H1 (cell line): Measurements from ENCODE around the gene SH3BGRL3. TPM values are rescaled to one million over a fixed set of nuclear protein-coding genes. Genes with fewer than 3 reads are reported as not detected.

Experiments used
- CEBPB ChIP-seq: IDR thresholded peaks from 2 replicates; pipeline ENCODE4 v1.6.1; 2012; ENCODE audit warnings: low read depth, low read length
- FOSL1 ChIP-seq: IDR thresholded peaks from 2 replicates; pipeline ENCODE4 v1.6.1; 2011; ENCODE audit warnings: mild to moderate bottlenecking, low read depth, low read length, moderate library complexity; ENCODE audit not compliant: insufficient read depth
- polyA plus RNA-seq, 7 experiments: library from polyadenylated mRNA; depleted of rRNA in 3 of 7; stranded (reverse) in 5 of 7; unstranded in 2 of 7; fragments of >200 nt in 5 of 7; fragments of 200-250 nt in 2 of 7; gene quantifications; 1 replicate in 5 of 7; 2 replicates in 1 of 7; 4 replicates in 1 of 7; pipeline versions ENCODE4 v1.2.1 to v1.2.3, GENCODE V29; 2011 to 2013; ENCODE audit warnings: missing spikeins in 2 of 7, mixed read lengths in 2 of 7
- total RNA-seq: library from RNA; stranded (reverse); fragmentation: NEBNext Ultra II Directional; extraction: Animal tissue kit (Norgen Biotek cat#: 25700); gene quantifications from 2 replicates; pipeline ENCODE4 v1.2.1, GENCODE V29; 2021
- TF ChIP-seq, protein P1 (sequence below), 3 experiments: IDR thresholded peaks; 1 replicate in 2 of 3; 2 replicates in 1 of 3; pipeline versions ENCODE4 v1.5.1 to v1.6.1; 2011; ENCODE audit warnings: low read length in 3 of 3, mild to moderate bottlenecking in 3 of 3, inconsistent platforms in 2 of 3, low read depth in 1 of 3, moderate library complexity in 1 of 3; ENCODE audit not compliant: insufficient read depth in 1 of 3; ENCODE audit errors: control extremely low read depth in 1 of 3

Gene SH3BGRL3
- total and polyA plus RNA-seq, 2 of the 8 experiments (the other 6 are each of a cell fraction or from before 2014, with no cell fraction given) = 77.8 to 107 TPM

DNA sequence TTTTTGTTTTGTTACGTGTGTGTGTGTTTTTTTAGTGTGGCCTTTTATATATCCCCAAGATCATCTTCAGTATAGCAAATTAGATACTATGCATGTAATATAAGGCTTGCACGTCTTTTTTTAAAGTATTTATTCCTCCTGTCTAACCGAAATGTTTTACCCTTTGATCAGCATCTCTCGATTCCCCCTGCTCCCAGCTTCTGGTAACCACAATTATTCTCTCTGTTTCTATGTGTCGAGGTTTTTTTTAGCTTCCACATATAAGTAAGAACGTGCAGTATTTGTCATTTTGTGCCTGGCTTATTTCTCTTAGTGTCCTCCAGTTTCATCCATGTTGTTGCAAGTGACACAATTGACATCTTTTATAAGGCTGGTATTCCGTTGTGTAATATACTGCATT lies 27.2 kb upstream of the SH3BGRL3 start (continued):
- TF ChIP-seq, protein P1, sequence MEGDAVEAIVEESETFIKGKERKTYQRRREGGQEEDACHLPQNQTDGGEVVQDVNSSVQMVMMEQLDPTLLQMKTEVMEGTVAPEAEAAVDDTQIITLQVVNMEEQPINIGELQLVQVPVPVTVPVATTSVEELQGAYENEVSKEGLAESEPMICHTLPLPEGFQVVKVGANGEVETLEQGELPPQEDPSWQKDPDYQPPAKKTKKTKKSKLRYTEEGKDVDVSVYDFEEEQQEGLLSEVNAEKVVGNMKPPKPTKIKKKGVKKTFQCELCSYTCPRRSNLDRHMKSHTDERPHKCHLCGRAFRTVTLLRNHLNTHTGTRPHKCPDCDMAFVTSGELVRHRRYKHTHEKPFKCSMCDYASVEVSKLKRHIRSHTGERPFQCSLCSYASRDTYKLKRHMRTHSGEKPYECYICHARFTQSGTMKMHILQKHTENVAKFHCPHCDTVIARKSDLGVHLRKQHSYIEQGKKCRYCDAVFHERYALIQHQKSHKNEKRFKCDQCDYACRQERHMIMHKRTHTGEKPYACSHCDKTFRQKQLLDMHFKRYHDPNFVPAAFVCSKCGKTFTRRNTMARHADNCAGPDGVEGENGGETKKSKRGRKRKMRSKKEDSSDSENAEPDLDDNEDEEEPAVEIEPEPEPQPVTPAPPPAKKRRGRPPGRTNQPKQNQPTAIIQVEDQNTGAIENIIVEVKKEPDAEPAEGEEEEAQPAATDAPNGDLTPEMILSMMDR (IDR thresholded peaks at IDR 0.05; ENCODE audit: control extremely low read depth in 1 of 3, insufficient read depth in 1 of 3, low read depth in 1 of 3, low read length in 3 of 3) = no peak
- no peak for TF ChIP-seq CEBPB
- no peak for TF ChIP-seq FOSL1
